HG02852 (cell line): ENCODE measurements around the gene PLXNA1.

Source experiments
- ATAC-seq: cut with Tn5 transposase; IDR thresholded peaks from one replicate; pipeline ENCODE4 v1.9.1; 2021; ENCODE audit warnings: mild to moderate bottlenecking, moderate library complexity; ENCODE audit not compliant: unreplicated experiment

The PLXNA1 gene

DNA sequence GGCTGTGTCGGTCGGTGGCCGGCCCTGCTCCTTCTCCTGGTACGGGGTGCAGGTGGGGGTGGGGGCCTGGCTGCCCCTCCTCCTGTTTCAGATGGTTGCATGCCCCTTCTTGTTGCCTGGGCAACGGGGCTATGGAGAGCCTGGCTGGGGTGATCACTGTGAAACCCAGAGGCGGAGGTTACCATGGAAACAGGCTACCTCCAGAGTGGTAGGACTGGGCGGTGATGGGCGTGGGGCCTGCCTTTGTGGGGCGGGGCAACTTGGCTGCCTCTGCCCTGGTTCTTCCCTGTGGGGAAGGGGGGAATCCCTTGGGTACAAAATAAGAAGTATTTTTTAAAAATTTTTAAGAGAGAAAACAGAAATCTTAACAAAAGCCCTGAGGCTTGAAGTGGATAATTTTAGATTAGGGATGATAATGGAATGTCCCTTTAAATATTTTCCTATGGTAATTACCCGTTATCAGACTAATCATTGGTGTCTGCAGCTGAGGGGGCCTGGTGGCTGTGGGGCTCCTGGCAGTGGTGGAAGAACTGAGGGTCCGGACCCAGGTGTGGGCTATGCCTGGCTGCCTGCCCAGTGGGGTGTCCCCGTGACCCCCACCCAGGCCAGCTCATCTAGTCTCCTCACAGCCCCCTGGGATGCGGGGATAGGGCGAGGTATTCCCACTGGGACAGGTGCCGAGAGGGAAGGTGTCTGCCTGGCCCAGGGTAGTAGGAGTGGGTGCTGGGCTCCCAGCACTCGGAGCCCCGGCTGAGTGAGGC is 32.5 kb downstream of the PLXNA1 start:
- peak; percentile 61 for ATAC-seq

DNA sequence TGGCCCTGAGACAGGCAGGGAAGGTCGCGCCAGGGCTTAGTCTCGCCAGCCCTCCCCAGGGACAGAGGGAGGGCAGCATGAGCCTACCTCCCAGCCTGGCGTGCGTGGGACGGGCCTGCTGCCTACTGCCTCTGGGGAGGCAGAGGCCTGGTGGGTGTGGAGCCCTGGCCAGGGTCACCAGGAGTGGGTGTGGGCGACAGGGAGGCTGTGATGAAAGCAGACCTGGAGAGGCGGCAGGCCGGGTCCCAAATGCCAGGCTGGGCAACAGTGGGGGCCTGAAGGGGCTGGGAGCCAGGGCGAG is 33.1 kb downstream of the PLXNA1 start:
- ATAC-seq, result no peak

DNA sequence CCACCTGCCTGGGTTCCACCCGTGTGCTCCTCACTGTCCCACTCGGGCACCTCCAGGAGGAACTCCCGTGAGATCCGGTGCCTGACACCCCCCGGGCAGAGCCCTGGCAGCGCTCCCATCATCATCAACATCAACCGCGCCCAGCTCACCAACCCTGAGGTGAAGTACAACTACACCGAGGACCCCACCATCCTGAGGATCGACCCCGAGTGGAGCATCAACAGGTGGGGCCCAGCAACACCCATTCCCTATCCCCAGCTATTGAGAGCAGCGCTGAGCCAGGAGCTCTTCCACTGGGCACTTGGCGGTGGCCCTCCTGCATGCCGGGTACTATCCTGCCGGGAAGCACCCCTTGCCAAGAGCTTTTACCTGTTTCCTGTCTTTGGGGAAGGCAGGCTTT is 33.5 kb downstream of the PLXNA1 start:
- no peak for ATAC-seq

DNA sequence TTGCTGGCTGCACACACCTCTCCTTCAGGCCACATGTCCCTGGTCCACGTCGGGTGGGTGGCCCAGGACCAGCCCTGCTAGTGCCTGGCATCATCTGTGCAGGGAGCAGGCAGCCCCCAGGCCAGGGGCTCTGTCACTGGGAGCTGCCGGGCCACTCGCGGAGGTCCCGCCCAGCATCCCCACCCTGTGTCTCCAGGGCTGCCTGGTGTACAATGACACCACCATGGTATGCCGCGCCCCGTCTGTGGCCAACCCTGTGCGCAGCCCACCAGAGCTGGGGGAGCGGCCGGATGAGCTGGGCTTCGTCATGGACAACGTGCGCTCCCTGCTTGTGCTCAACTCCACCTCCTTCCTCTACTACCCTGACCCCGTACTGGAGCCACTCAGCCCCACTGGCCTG is 34.3 kb downstream of the PLXNA1 start:
- no peak for ATAC-seq

DNA sequence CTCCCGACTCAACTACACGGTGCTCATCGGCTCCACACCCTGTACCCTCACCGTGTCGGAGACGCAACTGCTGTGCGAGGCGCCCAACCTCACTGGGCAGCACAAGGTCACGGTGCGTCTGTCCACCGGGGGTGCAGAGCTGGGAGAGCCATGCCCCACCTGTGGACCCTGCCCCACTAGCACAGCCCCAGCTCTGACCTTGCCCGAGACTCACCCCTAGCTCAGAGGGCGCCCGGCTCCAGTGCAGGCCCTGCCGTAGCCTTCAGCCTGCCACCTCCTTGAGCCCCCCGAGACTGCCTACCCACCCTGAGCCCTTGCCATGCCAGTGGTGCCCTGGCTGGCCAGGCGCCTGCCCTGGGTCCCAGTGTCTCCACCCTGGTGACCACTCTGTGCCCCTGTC is 34.9 kb downstream of the PLXNA1 start:
- ATAC-seq, result no peak

DNA sequence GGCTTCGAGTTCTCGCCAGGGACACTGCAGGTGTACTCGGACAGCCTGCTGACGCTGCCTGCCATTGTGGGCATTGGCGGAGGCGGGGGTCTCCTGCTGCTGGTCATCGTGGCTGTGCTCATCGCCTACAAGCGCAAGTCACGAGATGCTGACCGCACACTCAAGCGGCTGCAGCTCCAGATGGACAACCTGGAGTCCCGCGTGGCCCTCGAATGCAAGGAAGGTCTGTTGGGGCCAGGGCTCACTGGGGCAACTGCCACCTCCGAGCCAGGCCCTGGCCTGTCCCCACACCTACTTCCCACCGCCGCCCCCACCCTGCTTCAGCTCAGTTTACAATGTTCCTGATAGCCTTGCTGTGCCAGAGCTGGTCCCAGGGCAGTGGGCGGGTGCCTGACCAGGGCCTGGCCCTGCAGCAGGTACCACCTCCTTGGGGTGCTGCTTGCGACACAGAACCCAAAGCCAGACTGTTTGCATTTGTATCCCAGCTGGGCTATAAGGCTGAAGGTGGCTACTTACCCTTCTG is 35.5 kb downstream of the PLXNA1 start:
- no peak for ATAC-seq

DNA sequence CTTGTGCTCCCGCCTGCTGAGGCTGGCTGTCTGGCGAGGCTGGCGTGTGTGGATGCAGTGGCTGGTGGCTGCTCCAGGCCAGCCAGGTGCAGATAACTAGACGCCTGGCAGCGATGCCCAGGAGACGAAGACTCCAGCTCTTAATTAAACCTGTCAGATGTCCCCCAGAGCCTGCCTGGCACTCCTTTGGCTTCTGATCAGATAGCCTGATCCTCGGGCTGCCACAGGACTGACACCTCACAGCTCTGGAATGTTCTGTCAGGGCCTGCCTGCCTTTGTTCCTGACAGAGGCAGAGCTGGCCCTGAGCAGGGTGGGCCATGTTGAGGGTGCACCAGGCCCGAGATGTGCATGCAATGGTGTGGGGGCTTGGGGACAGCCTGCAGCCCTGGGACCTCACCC is 36.5 kb downstream of the PLXNA1 start:
- no peak for ATAC-seq

DNA sequence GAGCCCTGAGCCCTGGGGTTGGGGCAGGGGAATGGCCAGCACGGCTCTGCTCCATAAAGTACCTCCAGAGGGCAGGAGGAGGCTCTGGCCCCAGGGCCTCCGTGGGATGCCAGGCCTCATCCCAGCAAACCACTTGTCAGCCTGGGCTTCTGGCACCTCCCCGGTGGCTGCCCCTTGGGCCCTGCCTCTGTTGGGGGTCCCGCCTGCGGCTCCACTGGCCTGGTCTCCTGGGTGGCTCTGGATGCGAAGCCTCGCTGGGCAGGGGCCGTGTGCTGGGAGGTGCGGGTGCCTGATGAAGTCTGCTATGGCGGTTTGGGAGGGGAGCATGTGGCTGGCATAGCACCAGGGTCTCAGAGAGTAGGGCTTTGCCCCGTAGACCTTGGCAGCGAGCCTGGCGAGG is 37.6 kb downstream of the PLXNA1 start:
- no peak for ATAC-seq

DNA sequence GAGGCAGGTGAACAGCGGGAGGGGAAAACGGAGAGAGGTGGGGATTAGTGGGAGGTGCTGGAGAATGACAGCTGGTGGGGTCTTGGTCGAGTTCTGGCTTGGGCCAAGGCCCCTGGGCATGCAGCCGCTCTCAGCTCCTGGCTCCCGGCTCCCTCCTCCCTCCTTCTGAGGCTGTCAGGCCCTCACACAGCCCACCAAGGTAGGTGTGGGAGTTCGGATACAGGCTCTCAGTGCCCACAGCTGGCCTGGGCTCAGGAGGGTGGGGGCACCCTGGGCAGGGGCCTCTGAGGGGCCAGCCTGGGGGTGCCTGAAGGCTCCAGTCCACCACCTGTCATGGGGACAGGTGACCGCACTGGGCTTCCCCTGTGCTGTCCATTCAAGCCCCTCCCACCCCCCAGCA is 39.9 kb downstream of the PLXNA1 start:
- no peak for ATAC-seq

DNA sequence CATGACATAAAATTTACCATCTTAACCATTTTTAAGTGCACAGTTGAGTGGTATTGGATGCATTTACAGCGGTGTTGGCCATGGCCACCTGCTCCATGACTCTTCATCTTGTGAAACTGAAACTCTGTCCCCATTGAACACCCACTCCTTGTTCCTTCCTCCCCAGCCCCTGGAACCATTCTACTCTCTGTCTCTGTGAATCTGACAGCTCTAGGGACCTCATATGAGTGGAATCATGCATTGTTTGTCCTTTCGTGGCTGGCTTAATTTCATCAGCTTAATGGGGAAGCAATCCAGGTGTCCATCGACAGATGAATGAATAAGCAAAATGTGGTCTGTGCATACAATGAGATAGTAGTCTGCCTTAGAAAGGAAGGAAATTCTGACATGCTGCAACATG is 42.5 kb downstream of the PLXNA1 start:
- no peak for ATAC-seq

DNA sequence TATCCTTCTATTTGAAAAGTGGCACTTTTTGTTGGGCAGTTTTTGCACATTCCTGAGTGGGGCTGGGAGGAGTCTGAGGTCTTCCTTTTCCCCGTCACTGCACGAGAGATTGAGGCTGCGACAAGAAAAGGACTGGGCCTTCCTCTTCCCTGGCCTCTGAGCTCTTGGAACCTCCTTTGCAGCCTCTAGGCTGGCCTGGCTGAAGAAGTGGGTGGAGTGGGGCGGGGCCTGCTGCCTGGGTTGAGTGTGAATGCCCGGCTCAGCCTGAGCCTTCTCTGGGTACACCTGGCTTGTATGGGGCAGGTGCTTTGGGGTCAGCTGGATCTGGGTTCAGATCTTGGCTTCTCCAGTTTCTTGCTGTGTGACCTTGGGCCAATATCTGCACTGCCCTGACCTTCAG is 43.1 kb downstream of the PLXNA1 start:
- ATAC-seq, result no peak

DNA sequence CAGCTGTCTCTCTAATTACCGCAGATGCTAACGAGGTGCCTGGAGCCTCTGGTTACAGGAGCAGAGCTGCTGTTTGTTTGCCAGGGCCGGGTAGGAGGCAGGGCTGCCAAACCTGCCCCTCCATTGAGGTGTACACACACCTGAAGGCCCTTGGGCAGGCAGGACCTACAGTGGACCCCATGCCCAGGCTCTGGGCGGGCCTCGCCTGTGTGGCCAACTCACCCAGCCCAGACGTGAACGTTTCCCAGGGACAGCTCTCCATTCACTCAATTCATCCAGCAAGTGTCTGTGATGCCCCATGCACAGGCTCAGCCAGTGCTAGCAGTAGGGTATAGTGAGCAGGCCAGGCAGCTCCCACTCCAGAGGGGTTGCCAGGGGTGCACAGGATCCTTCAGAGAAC is 43.7 kb downstream of the PLXNA1 start:
- no peak for ATAC-seq

DNA sequence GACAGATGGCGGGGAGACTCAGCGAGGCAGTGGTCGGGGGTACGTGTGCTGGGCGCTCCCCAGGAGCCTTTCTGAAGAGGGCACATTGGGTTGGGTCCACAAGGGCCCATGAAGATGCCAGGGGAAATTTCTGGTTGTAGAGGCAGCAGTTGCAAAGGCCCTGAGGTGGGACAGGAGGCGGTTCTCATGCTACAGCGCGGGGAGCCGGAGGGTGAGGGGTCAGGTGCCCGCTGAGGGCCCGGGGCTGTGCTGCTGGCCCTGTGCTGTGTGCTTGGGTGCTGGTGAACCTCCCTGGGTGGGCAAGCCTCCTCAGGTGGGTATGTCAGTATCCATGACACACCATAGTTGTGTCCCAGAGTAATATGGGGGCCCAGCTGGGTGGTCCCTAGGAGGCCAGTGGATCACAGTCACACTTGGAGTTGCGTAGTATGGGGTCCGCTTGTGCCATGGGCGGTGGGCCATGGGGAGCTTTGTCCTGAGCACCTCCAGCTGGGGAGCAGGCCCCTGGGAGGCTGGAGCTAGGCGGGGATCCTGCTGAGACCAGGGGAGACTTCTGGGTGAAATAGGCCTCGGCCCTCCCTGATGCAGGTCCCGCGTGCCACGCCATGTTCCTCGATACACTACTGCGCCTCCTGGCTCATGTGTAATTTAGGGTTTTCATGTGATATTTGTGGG is 44.3 kb downstream of the PLXNA1 start:
- ATAC-seq, result no peak

DNA sequence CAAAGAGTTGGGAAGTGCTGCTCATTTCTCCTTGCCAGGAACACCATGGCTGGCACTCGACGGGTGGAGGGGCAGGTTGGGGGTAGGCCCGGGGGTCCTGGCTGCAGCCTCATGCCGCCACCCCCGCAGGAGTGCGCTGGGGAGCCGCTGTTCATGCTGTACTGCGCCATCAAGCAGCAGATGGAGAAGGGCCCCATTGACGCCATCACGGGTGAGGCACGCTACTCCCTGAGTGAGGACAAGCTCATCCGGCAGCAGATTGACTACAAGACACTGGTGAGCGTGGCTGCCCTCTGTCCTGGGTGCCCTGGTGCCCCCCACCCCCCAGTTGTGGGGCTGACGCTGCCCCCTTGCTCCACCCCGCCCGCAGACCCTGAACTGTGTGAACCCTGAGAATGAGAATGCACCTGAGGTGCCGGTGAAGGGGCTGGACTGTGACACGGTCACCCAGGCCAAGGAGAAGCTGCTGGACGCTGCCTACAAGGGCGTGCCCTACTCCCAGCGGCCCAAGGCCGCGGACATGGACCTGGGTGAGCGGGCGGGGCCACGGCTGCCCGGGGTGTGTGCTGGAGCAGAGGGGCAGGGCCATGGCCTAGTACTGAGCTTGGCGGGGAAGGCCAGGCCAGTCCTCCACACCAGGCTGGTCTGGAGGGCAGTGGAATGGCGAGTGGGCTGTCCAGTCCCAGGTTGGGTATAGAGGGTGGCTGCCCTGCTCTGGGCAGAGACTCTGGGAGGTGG is 45.1 kb downstream of the PLXNA1 start:
- no peak for ATAC-seq

DNA sequence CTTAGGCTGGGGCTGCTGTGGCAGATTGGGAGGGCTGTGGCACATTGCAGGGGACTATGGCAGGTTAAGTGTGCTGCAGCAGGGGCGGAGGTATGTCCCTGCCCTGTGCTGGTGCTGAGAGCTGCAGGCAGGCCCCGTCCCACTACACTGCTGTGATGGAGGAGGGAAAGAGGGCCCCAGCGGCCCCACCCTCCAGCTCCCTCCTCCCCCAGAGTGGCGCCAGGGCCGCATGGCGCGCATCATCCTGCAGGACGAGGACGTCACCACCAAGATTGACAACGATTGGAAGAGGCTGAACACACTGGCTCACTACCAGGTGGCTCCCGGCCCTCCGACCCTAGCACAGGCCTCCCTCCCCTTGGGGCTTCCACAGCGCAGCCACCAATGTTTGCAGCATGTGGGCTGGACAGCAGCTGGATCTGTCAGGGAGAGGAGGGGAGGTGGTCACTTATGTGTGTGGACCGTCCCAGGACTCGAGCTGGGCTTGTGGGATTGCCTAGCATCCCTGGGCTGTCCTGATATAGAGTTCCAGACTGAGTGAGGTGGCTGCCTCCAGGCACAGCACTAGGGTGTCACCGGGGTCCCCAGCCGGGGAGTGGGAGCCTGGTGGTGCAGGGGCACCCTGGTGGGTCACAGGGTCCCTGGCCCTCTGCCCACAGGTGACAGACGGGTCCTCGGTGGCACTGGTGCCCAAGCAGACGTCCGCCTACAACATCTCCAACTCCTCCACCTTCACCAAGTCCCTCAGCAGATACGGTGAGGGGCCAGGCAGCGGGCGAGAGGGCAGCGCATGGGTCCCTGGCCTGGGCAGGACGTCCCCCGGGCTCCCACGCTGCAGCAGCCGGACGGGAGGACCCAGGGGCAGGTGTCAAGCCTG is 46.1 kb downstream of the PLXNA1 start:
- ATAC-seq, result no peak

DNA sequence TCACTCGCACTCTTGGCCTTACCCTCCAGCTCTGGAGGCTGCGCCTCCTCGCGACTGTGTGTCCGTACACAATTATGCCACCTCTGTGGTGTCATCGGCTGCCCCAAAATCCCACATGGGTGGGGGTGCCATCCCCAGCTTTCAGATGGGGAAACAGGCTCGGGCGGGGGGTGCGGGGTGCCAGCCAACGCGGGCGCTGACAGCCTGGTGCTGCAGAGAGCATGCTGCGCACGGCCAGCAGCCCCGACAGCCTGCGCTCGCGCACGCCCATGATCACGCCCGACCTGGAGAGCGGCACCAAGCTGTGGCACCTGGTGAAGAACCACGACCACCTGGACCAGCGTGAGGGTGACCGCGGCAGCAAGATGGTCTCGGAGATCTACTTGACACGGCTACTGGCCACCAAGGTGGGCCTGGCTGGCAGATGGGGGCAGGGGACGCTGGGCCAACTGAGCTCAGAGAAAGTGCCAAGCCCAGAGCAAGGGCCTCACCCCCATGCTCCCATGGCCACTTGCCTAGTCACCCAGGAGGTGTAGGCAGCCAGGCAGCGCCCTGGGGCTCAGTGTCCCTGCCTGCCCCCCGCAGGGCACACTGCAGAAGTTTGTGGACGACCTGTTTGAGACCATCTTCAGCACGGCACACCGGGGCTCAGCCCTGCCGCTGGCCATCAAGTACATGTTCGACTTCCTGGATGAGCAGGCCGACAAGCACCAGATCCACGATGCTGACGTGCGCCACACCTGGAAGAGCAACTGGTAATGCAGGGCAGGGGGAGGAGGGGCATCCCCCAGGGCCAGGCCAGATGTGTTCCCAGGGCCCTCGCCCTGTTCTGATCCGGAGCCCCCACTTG is 47.0 kb downstream of the PLXNA1 start:
- no peak for ATAC-seq

DNA sequence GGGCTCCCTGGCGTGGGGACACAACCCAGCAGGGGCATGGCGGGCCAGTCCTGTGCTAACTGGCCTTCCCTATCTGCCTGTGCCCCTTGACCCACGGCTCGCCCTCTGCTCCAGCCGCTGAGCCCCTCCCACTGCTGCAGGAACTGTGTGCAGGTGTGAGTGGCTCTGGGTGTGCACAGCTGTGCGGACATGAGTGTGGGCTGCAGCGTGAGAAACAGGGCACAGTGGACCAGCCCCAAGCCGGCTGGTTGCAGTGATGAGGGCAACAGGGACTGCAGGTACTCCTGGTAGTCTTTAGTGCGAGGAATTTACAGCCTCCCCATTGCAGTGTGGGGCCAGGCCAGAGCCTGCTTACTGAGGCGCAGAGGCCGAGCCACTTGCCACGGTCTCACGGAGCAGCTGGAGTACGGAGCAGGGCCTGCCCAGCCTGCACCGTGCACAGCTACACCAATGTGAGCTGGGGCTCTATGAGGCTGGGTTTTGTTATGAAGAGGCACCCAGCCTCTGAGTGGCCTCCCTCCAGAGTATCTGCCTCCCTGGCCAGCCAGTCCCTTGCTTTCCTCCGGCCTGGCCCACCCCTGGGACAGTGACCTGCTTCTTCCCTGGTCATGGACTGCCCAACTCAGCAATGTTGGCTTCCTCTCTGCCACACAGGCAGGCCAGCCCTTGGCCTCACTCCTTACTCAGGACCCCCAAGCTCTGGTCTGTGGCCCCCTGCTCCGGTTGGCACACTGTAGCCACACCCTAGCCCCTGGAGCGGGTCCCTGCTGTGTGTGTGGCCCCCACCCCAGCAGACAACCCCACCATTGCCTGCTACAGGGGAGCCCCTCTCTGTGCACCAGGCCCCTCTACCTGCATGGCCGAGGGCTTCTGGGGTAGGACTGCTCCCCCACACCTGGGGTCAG is 47.8 kb downstream of the PLXNA1 start:
- no peak for ATAC-seq

DNA sequence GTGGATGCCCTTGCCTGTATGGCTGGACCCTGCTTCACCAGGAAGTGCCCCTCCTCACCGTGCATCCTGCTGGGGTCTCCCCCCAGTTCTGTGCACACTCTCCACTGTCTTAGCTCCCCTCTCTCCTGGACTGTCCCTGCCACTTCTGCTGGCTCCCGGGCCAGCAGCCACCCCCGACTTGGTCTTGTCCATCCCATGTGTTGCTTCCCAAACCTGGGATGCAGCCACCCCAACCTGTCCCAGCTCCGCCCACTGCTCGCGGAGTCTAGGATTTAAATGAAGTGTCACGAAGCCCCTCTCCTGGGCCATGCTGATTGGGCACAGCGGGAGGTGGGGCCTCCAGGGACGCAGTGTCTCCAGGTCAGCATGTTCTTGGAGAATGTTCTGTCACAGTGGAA is 48.5 kb downstream of the PLXNA1 start:
- no peak for ATAC-seq

DNA sequence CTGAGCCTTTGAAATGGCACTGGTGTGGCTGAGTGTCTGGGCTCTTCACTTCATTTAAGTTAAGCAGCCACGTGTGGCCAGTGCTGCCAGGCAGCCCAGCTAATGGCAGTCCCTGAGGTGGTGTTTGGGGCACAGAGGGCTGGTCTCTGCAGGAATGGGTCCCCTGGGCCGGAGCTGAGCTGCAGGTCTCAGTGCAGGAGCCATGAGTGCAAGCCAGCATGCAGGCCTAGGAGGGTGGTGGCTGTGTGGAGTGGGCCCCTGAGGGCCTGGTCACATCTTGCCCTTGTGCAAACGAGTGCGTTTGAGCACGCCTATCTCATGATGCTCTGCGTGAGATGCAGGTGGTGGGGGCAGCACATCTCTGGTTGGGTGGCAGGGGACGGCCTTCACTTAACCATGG is 48.9 kb downstream of the PLXNA1 start:
- no peak for ATAC-seq
